Naive thymus-derived CD8-positive, alpha-beta T cell (primary cell): Measurements from ENCODE around the gene ANKIB1. TPM values are rescaled to one million over a fixed set of nuclear protein-coding genes. Genes with fewer than 3 reads are reported as not detected.
A peak's percentile ranks its signal among the peaks of the same experiment; 100 is the strongest.
"Not testable (repeated sequence)": the region's sequence is repeated elsewhere in the genome, so short reads cannot be mapped to it uniquely, and the experiment has no call there.

ENCODE experiments used
- ATAC-seq, 2 donors: fragments of 150-1000 bp; cut with Tn5 transposase in 1 of 2; sonication (Bioruptor Pico), chemical (Tn5 transposase) in 1 of 2; 1 replicate in 1 of 2; 2 replicates in 1 of 2; pipeline ENCODE4 v1.10.0; 2021; ENCODE audit warnings: mild to moderate bottlenecking in 2 of 2, moderate library complexity in 2 of 2
- POLR2A ChIA-PET: fragments of 350-600 bp; sonication (Branson Sonifier 250); formaldehyde crosslinking; loops from one replicate; lab custom pipeline; 2021; ENCODE audit warnings: antibody characterized with exemption; lab: Charles Lee
- DNase-seq, 10 donors: peaks; one replicate each; pipeline versions ENCODE4 v3.0.0 to v3.0.0-alpha.2; 2020 to 2022
- H3K27ac Mint-ChIP-seq, 10 donors: one replicate each; pipeline ENCODE4 v1.8.0; 2020 to 2022; ENCODE audit warnings: mild to moderate bottlenecking in 10 of 10, mixed read lengths in 10 of 10, moderate library complexity in 4 of 10, inconsistent platforms in 1 of 10
- H3K27me3 Mint-ChIP-seq, 5 donors: one replicate each; pipeline ENCODE4 v1.8.0; 2021 to 2022; ENCODE audit warnings: mixed read lengths in 5 of 5
- H3K36me3 Mint-ChIP-seq, 3 donors: one replicate each; pipeline ENCODE4 v1.8.0; 2020 to 2022; ENCODE audit warnings: mixed read lengths in 3 of 3, mild to moderate bottlenecking in 2 of 3, inconsistent platforms in 1 of 3
- H3K4me1 Mint-ChIP-seq, 4 donors: one replicate each; pipeline ENCODE4 v1.8.0; 2021 to 2022; ENCODE audit warnings: mixed read lengths in 4 of 4
- H3K4me3 Mint-ChIP-seq, 10 donors: one replicate each; pipeline ENCODE4 v1.8.0; 2020 to 2022; ENCODE audit warnings: mild to moderate bottlenecking in 10 of 10, mixed read lengths in 10 of 10, moderate library complexity in 6 of 10, inconsistent platforms in 1 of 10
- H3K9me3 Mint-ChIP-seq, 9 donors: one replicate each; pipeline ENCODE4 v1.8.0; 2020 to 2022; ENCODE audit warnings: mixed read lengths in 9 of 9, mild to moderate bottlenecking in 3 of 9, inconsistent platforms in 1 of 9, moderate library complexity in 1 of 9
- polyA plus RNA-seq, 3 donors: library from polyadenylated mRNA; unstranded; fragments of 300-500 nt; fragmentation: Illumina TruSeq; gene quantifications; one replicate each; pipeline ENCODE4 v1.2.3, GENCODE V29; 2021
- total RNA-seq, 8 experiments: library from RNA in 2 of 8; stranded (reverse) in 2 of 8; gene quantifications; one replicate each; pipeline ENCODE4 v1.2.3 and lab custom pipeline; 2021 to 2026

ANKIB1 gene
- total and polyA plus RNA-seq, 5 experiments from 2014 or later = 5.1 to 91.0 (median 12.7) TPM

GRCh38 chr7:92422926-92423325 lies 177.2 kb downstream of the ANKIB1 start:
- H3K4me3 Mint-ChIP-seq = no peak overlapping the region
- POLR2A ChIA-PET = interaction anchor here (0.5 to 3.2 kb wide), 2 partner anchors 21 to 24 kb away, joined by 3 to 51 read pairs; partner anchors contain the start of gene GATAD1
- ATAC-seq (no peak), DNase-seq (no peak)
- no peaks in the 10 kb centered on the region for H3K9me3 Mint-ChIP-seq
- peak overlapping the region in 1 of 10 donors; percentile 50 for H3K27ac Mint-ChIP-seq
- H3K4me1 Mint-ChIP-seq = peaks cover 6 to 13% (median 9%) of the 10 kb centered on the region in 4 donors
- peaks cover 12 to 27% (median 21%) of the 10 kb centered on the region in 5 donors for H3K27me3 Mint-ChIP-seq
- no peaks in the 10 kb centered on the region for H3K36me3 Mint-ChIP-seq

GRCh38 chr7:92423710-92424131 lies 177.9 kb downstream of the ANKIB1 start:
- POLR2A ChIA-PET = interaction anchor here (1.2 to 3.2 kb wide), 2 partner anchors 24 to 178 kb away, joined by 3 to 51 read pairs; partner anchors contain the start of genes ANKIB1, GATAD1 and KRIT1

GRCh38 chr7:92425311-92425947 lies 179.7 kb downstream of the ANKIB1 start:
- H3K27ac Mint-ChIP-seq = no peak overlapping the region
- H3K36me3 Mint-ChIP-seq = no peaks in the 10 kb centered on the region
- ATAC-seq (peak in 1 of 2 donors; percentile 37), DNase-seq (no peak)
- POLR2A ChIA-PET = interaction anchor here (3.2 kb wide), 1 partner anchor 22 kb away, joined by 51 read pairs; the partner anchor contains the start of gene GATAD1
- peaks cover 6 to 13% (median 9%) of the 10 kb centered on the region in 4 donors for H3K4me1 Mint-ChIP-seq
- H3K4me3 Mint-ChIP-seq = peak overlapping the region in 5 of 10 donors; percentile 48 to 55 (median 50)
- H3K27me3 Mint-ChIP-seq = peaks cover 12 to 27% (median 21%) of the 10 kb centered on the region in 5 donors
- no peaks in the 10 kb centered on the region for H3K9me3 Mint-ChIP-seq

More at GRCh38 chr7:92423710-92424131, 177.9 kb downstream of the ANKIB1 start:
- peak overlapping the region in 1 of 10 donors; percentile 0 for H3K27ac Mint-ChIP-seq
- peaks cover 12 to 27% (median 21%) of the 10 kb centered on the region in 5 donors for H3K27me3 Mint-ChIP-seq
- ATAC-seq (no peak), DNase-seq (no peak)
- no peaks in the 10 kb centered on the region for H3K36me3 Mint-ChIP-seq
- peaks cover 6 to 13% (median 9%) of the 10 kb centered on the region in 4 donors for H3K4me1 Mint-ChIP-seq
- H3K9me3 Mint-ChIP-seq = no peaks in the 10 kb centered on the region
- peak overlapping the region in 7 of 10 donors; percentile 1 to 63 (median 30) for H3K4me3 Mint-ChIP-seq

- no peak overlapping the region for H3K4me3 Mint-ChIP-seq
- no peak overlapping the region for H3K27ac Mint-ChIP-seq
- peaks cover 12 to 27% (median 21%) of the 10 kb centered on the region in 5 donors for H3K27me3 Mint-ChIP-seq
- no peaks in the 10 kb centered on the region for H3K9me3 Mint-ChIP-seq
- DNase-seq (no peak), ATAC-seq (no peak)
- H3K4me1 Mint-ChIP-seq = peaks cover 6 to 13% (median 9%) of the 10 kb centered on the region in 4 donors
- H3K36me3 Mint-ChIP-seq = no peaks in the 10 kb centered on the region
- POLR2A ChIA-PET = no interaction called here
Measured at GRCh38 chr7:92427193-92427592, 181.4 kb downstream of the ANKIB1 start.

- no peaks in the 10 kb centered on the region for H3K36me3 Mint-ChIP-seq
- DNase-seq (no peak), ATAC-seq (no peak)
- H3K27me3 Mint-ChIP-seq = peaks cover 0 to 4% (median under 1%) of the 10 kb centered on the region in 5 donors
- POLR2A ChIA-PET = no interaction called here
- H3K4me3 Mint-ChIP-seq = no peak overlapping the region
- H3K4me1 Mint-ChIP-seq = peaks cover 0 to 2% (median 0%) of the 10 kb centered on the region in 4 donors
- H3K9me3 Mint-ChIP-seq = no peaks in the 10 kb centered on the region
- no peak overlapping the region for H3K27ac Mint-ChIP-seq
Measured at GRCh38 chr7:92432299-92432946, 186.6 kb downstream of the ANKIB1 start.

- Mint-ChIP-seq H3K36me3 (no peaks in the 10 kb centered on the region), H3K4me3 (no peak overlapping the region), H3K27me3 (no peaks in the 10 kb centered on the region), H3K9me3 (no peaks in the 10 kb centered on the region), H3K27ac (no peak overlapping the region), H3K4me1 (peaks cover 0 to 4% (median 0%) of the 10 kb centered on the region in 4 donors)
- DNase-seq (no peak), ATAC-seq (no peak)
- POLR2A ChIA-PET = no interaction called here
Measured at GRCh38 chr7:92433019-92433418, 187.2 kb downstream of the ANKIB1 start.

GRCh38 chr7:92435542-92435941 lies 189.8 kb downstream of the ANKIB1 start:
- ATAC-seq = no peak
- Mint-ChIP-seq H3K27ac (no peak overlapping the region), H3K27me3 (no peaks in the 10 kb centered on the region), H3K9me3 (no peaks in the 10 kb centered on the region), H3K4me3 (no peak overlapping the region), H3K4me1 (peaks cover 0 to 7% (median 0%) of the 10 kb centered on the region in 4 donors), H3K36me3 (no peaks in the 10 kb centered on the region)
- no peak for DNase-seq
- POLR2A ChIA-PET = no interaction called here

- H3K36me3 Mint-ChIP-seq = no peaks in the 10 kb centered on the region
- no peaks in the 10 kb centered on the region for H3K27me3 Mint-ChIP-seq
- H3K4me1 Mint-ChIP-seq = peaks cover 0 to 7% (median 0%) of the 10 kb centered on the region in 4 donors
- no peak overlapping the region for H3K27ac Mint-ChIP-seq
- POLR2A ChIA-PET = interaction anchor here (1.7 kb wide), 1 partner anchor 191 kb away, joined by 3 read pairs; the partner anchor contains the start of genes ANKIB1 and KRIT1
- H3K9me3 Mint-ChIP-seq = no peaks in the 10 kb centered on the region
- no peak overlapping the region for H3K4me3 Mint-ChIP-seq
- no peak for ATAC-seq
- no peak for DNase-seq
Measured at GRCh38 chr7:92436612-92437445, 191.1 kb downstream of the ANKIB1 start.

GRCh38 chr7:92437956-92438491 lies 192.2 kb downstream of the ANKIB1 start:
- POLR2A ChIA-PET = interaction anchor here (1.7 kb wide), 1 partner anchor 193 kb away, joined by 3 read pairs; the partner anchor contains the start of genes ANKIB1 and KRIT1
- Mint-ChIP-seq H3K27ac (peak overlapping the region in 1 of 10 donors; percentile 25), H3K27me3 (no peaks in the 10 kb centered on the region), H3K9me3 (no peaks in the 10 kb centered on the region), H3K36me3 (no peaks in the 10 kb centered on the region), H3K4me1 (peaks cover 0 to 10% (median 0%) of the 10 kb centered on the region in 4 donors), H3K4me3 (no peak overlapping the region)
- DNase-seq = no peak
- no peak for ATAC-seq

GRCh38 chr7:92442720-92443119 lies 196.9 kb downstream of the ANKIB1 start:
- H3K27ac Mint-ChIP-seq = peak overlapping the region in 2 of 10 donors; percentile 47 to 69
- H3K36me3 Mint-ChIP-seq, H3K27me3 Mint-ChIP-seq, ATAC-seq, H3K4me3 Mint-ChIP-seq, H3K9me3 Mint-ChIP-seq, DNase-seq, POLR2A ChIA-PET: not testable (repeated sequence)
- peaks cover 6 to 14% (median 7%) of the 10 kb centered on the region in 4 donors for H3K4me1 Mint-ChIP-seq

GRCh38 chr7:92446869-92447344 lies 201.1 kb downstream of the ANKIB1 start:
- ATAC-seq = no peak
- Mint-ChIP-seq H3K4me3 (peak overlapping the region; percentile 83 to 94 (median 89)), H3K9me3 (no peaks in the 10 kb centered on the region), H3K27me3 (no peaks in the 10 kb centered on the region), H3K4me1 (peaks cover 12 to 17% (median 15%) of the 10 kb centered on the region in 4 donors), H3K36me3 (peaks cover 0 to 13% (median 0%) of the 10 kb centered on the region in 3 donors), H3K27ac (peak overlapping the region; percentile 91 to 99 (median 95))
- DNase-seq = no peak
- POLR2A ChIA-PET = interaction anchor here (0.8 to 2.9 kb wide), 10 partner anchors 22 to 567 kb away, joined by 4 to 51 read pairs (median 12); partner anchors contain the start of genes AKAP9, ANKIB1, CYP51A1 and FAM133B
